ENCODE measurements around the gene ADARB1.

- TF ChIP-seq POLR2AphosphoS5 (IDR thresholded peaks at IDR 0.05) (no peak), CTCF (IDR thresholded peaks at IDR 0.05) (no peak), POLR2A (IDR thresholded peaks at IDR 0.05) (no peak), EP300 (IDR thresholded peaks at IDR 0.05; ENCODE audit: low read depth) (no peak)
Observed at GRCh38 chr21:45095505-45095904, 21.1 kb downstream of the ADARB1 start.

All from transverse colon (tissue), 4 donors.